CD4-positive, CD25-positive, alpha-beta regulatory T cell (primary cell): ENCODE measurements around the gene PRIM2. TPM values are rescaled to one million over a fixed set of nuclear protein-coding genes. Genes with fewer than 3 reads are reported as not detected.
"Not testable (repeated sequence)": the region's sequence is repeated elsewhere in the genome, so short reads cannot be mapped to it uniquely, and the experiment has no call there.

ENCODE experiments used
- ATAC-seq, 2 donors: fragments of 150-1000 bp; cut with Tn5 transposase; one replicate each; pipeline ENCODE4 v1.10.0; 2021; ENCODE audit warnings: low read depth in 2 of 2, moderate number of reproducible peaks in 2 of 2, moderate library complexity in 1 of 2
- DNase-seq, 3 donors: peaks; one replicate each; pipeline versions ENCODE4 v3.0.0 to v3.0.0-alpha.2; 2012 to 2022; ENCODE audit warnings: mixed read lengths in 1 of 3
- H3K27ac ChIP-seq: one replicate; pipeline ENCODE4 v1.7.0; 2013; ENCODE audit warnings: mild to moderate bottlenecking, low read length; ENCODE audit not compliant: insufficient read depth, poor library complexity, severe bottlenecking
- H3K27me3 ChIP-seq: one replicate; pipeline ENCODE4 v1.7.0; 2013; ENCODE audit warnings: low read length; ENCODE audit not compliant: control insufficient read depth, insufficient read depth
- H3K36me3 ChIP-seq: one replicate; pipeline ENCODE4 v1.7.0; 2013; ENCODE audit warnings: mild to moderate bottlenecking, low read length, moderate library complexity; ENCODE audit not compliant: control insufficient read depth, insufficient read depth
- H3K4me1 ChIP-seq: 2 replicates; pipeline ENCODE4 v1.7.0; 2013; ENCODE audit warnings: mild to moderate bottlenecking, low read length; ENCODE audit not compliant: insufficient read depth, control insufficient read depth, poor library complexity, severe bottlenecking
- H3K4me3 ChIP-seq: one replicate; pipeline ENCODE4 v1.7.0; 2013; ENCODE audit warnings: low read depth, mild to moderate bottlenecking, low read length, moderate library complexity
- H3K9me3 ChIP-seq, 2 experiments: 1 replicate in 1 of 2; 2 replicates in 1 of 2; pipeline ENCODE4 v1.7.0; 2013; ENCODE audit warnings: low read length in 2 of 2, mild to moderate bottlenecking in 1 of 2, moderate library complexity in 1 of 2; ENCODE audit not compliant: control insufficient read depth in 2 of 2
- H3K27ac Mint-ChIP-seq, 3 donors: one replicate each; pipeline ENCODE4 v1.8.0; 2020 to 2022; ENCODE audit warnings: mild to moderate bottlenecking in 3 of 3, mixed read lengths in 3 of 3, moderate library complexity in 2 of 3
- H3K27me3 Mint-ChIP-seq: one replicate; pipeline ENCODE4 v1.8.0; 2022; ENCODE audit warnings: mild to moderate bottlenecking, mixed read lengths
- H3K36me3 Mint-ChIP-seq: one replicate; pipeline ENCODE4 v1.8.0; 2020; ENCODE audit warnings: mixed read lengths
- H3K4me1 Mint-ChIP-seq, 4 donors: one replicate each; pipeline ENCODE4 v1.8.0; 2020 to 2022; ENCODE audit warnings: mixed read lengths in 4 of 4, mild to moderate bottlenecking in 1 of 4
- H3K4me3 Mint-ChIP-seq, 4 donors: one replicate each; pipeline ENCODE4 v1.8.0; 2020 to 2022; ENCODE audit warnings: mild to moderate bottlenecking in 4 of 4, mixed read lengths in 4 of 4, moderate library complexity in 3 of 4
- H3K9me3 Mint-ChIP-seq, 7 donors: one replicate each; pipeline ENCODE4 v1.8.0; 2020 to 2022; ENCODE audit warnings: mixed read lengths in 7 of 7, mild to moderate bottlenecking in 3 of 7, moderate library complexity in 2 of 7
- polyA plus RNA-seq, 4 donors: library from polyadenylated mRNA; unstranded; fragments of 300-500 nt; fragmentation: Illumina TruSeq; gene quantifications; one replicate each; pipeline ENCODE4 v1.2.3, GENCODE V29; 2021
- total RNA-seq: library from RNA; stranded (reverse); gene quantifications from one replicate; pipeline ENCODE4 v1.2.3, GENCODE V29; 2022

Gene PRIM2
- total and polyA plus RNA-seq, 5 donors from 2014 or later: 11.5 to 19.5 (median 16.0) TPM

- H3K27ac Mint-ChIP-seq, H3K9me3 Mint-ChIP-seq, H3K36me3 ChIP-seq, H3K9me3 ChIP-seq, H3K4me3 Mint-ChIP-seq, ATAC-seq, H3K27me3 ChIP-seq, H3K27ac ChIP-seq, H3K27me3 Mint-ChIP-seq, H3K4me3 ChIP-seq, DNase-seq, H3K36me3 Mint-ChIP-seq, H3K4me1 ChIP-seq, H3K4me1 Mint-ChIP-seq: not testable (repeated sequence)
These were observed 259.6 kb downstream of the PRIM2 start for GRCh38 chr6:57577023-57577422.

- not testable (repeated sequence) for H3K4me3 Mint-ChIP-seq, H3K27me3 Mint-ChIP-seq, H3K36me3 ChIP-seq, H3K4me1 Mint-ChIP-seq, H3K27ac ChIP-seq, ATAC-seq, H3K27me3 ChIP-seq, H3K9me3 Mint-ChIP-seq, H3K4me1 ChIP-seq, H3K4me3 ChIP-seq, H3K36me3 Mint-ChIP-seq, H3K9me3 ChIP-seq, H3K27ac Mint-ChIP-seq
- DNase-seq: peak in 1 of 3 donors; percentile 1
These were observed 262.1 kb downstream of the PRIM2 start for GRCh38 chr6:57579489-57579888.

- not testable (repeated sequence) for H3K27ac Mint-ChIP-seq, H3K27ac ChIP-seq, H3K4me3 ChIP-seq, H3K4me1 Mint-ChIP-seq, H3K27me3 Mint-ChIP-seq, H3K4me1 ChIP-seq, H3K36me3 Mint-ChIP-seq, H3K4me3 Mint-ChIP-seq, DNase-seq, H3K9me3 ChIP-seq, H3K36me3 ChIP-seq, ATAC-seq, H3K9me3 Mint-ChIP-seq, H3K27me3 ChIP-seq
These were observed 264.2 kb downstream of the PRIM2 start for GRCh38 chr6:57581586-57581985.

- not testable (repeated sequence) for H3K9me3 ChIP-seq
- H3K27ac Mint-ChIP-seq: peak overlapping the region in 1 of 3 donors; percentile 69
These were observed 283.7 kb downstream of the PRIM2 start for GRCh38 chr6:57601105-57601504.

GRCh38 chr6:57605303-57605702 lies 287.9 kb downstream of the PRIM2 start:
- not testable (repeated sequence) for H3K36me3 ChIP-seq, H3K27ac Mint-ChIP-seq, H3K4me1 Mint-ChIP-seq, H3K4me3 ChIP-seq, H3K9me3 Mint-ChIP-seq, H3K4me1 ChIP-seq, H3K27ac ChIP-seq, ATAC-seq, H3K9me3 ChIP-seq, H3K27me3 Mint-ChIP-seq, H3K4me3 Mint-ChIP-seq, H3K27me3 ChIP-seq, DNase-seq
- H3K36me3 Mint-ChIP-seq: peaks cover 35% of the 10 kb centered on the region

More at GRCh38 chr6:57601105-57601504, 283.7 kb downstream of the PRIM2 start:
- H3K27ac ChIP-seq, H3K27me3 ChIP-seq, H3K36me3 ChIP-seq, DNase-seq, H3K27me3 Mint-ChIP-seq, H3K9me3 Mint-ChIP-seq, ATAC-seq, H3K4me3 Mint-ChIP-seq, H3K4me3 ChIP-seq, H3K4me1 ChIP-seq, H3K4me1 Mint-ChIP-seq: not testable (repeated sequence)
- peaks cover 15% of the 10 kb centered on the region for H3K36me3 Mint-ChIP-seq

GRCh38 chr6:57606331-57606730 lies 288.9 kb downstream of the PRIM2 start:
- not testable (repeated sequence) for H3K9me3 ChIP-seq, H3K27me3 Mint-ChIP-seq, H3K27ac ChIP-seq, H3K9me3 Mint-ChIP-seq, H3K4me3 ChIP-seq, H3K27me3 ChIP-seq, H3K4me1 Mint-ChIP-seq, H3K36me3 ChIP-seq, H3K4me3 Mint-ChIP-seq, DNase-seq, H3K4me1 ChIP-seq, ATAC-seq
- peak overlapping the region in 1 of 3 donors; percentile 63 for H3K27ac Mint-ChIP-seq
- peaks cover 38% of the 10 kb centered on the region for H3K36me3 Mint-ChIP-seq

GRCh38 chr6:57610612-57611011 lies 293.2 kb downstream of the PRIM2 start:
- H3K27ac Mint-ChIP-seq, H3K27me3 Mint-ChIP-seq, H3K9me3 Mint-ChIP-seq, H3K4me1 Mint-ChIP-seq, H3K4me3 Mint-ChIP-seq, H3K4me1 ChIP-seq, H3K4me3 ChIP-seq, ATAC-seq, DNase-seq, H3K27ac ChIP-seq, H3K27me3 ChIP-seq, H3K9me3 ChIP-seq, H3K36me3 ChIP-seq: not testable (repeated sequence)
- H3K36me3 Mint-ChIP-seq: peaks cover 27% of the 10 kb centered on the region

GRCh38 chr6:57618959-57619358 lies 301.5 kb downstream of the PRIM2 start:
- H3K27ac ChIP-seq, H3K4me3 Mint-ChIP-seq, H3K36me3 Mint-ChIP-seq, H3K4me1 Mint-ChIP-seq, H3K36me3 ChIP-seq, H3K4me3 ChIP-seq, DNase-seq, ATAC-seq, H3K27me3 Mint-ChIP-seq, H3K9me3 ChIP-seq, H3K27me3 ChIP-seq, H3K9me3 Mint-ChIP-seq, H3K4me1 ChIP-seq: not testable (repeated sequence)
- peak overlapping the region in 1 of 3 donors; percentile 28 for H3K27ac Mint-ChIP-seq
